ENCODE data around the gene TBCE.

TBCE gene

DNA sequence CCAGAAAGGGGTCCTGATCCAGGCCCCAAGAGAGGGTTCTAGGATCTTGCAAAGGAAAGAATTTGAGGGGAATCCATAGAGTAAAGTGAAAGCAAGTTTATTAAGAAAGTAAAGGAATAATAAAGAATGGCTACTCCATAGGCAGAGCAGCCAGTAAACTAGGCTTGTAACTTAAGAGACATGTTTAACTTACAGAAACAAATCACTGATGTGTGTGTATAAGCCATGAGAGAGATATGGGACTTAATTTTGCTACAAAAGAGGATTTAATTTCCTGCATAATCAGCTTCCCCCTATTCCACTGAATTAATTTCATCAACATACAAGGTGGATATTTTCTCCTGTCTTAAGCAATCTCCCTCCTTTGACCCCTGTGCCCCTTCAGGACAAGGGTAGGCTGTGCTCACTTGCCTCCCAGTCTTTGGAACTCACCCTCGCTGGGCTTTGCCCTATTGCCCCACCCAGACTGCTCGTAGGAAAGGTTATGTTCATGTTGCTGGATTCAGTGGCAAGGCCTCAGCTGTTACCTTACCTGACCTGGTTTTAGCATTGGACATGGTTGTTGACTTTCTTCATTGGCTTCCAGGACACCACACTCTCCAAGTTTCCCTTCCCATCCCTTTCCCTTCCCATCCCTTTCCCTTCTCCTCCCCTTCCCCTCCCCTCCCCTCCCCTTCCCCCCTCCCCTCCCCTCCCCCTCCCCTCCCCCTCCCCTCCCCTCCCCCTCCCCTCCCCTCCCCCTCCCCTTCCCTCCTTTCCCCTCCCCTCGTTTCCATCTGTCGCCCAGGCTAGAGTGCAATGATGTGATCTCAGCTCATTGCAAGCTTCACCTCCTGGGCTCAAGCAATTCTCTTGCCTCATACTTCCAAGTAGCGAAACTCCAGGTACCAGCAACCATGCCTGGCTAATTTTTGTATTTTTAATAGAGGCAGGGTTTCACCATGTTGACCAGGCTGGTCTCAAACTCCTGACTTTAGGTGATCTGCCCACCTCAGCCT lies 44.6 kb downstream of the TBCE start:
- DNase-seq: no peak

DNA sequence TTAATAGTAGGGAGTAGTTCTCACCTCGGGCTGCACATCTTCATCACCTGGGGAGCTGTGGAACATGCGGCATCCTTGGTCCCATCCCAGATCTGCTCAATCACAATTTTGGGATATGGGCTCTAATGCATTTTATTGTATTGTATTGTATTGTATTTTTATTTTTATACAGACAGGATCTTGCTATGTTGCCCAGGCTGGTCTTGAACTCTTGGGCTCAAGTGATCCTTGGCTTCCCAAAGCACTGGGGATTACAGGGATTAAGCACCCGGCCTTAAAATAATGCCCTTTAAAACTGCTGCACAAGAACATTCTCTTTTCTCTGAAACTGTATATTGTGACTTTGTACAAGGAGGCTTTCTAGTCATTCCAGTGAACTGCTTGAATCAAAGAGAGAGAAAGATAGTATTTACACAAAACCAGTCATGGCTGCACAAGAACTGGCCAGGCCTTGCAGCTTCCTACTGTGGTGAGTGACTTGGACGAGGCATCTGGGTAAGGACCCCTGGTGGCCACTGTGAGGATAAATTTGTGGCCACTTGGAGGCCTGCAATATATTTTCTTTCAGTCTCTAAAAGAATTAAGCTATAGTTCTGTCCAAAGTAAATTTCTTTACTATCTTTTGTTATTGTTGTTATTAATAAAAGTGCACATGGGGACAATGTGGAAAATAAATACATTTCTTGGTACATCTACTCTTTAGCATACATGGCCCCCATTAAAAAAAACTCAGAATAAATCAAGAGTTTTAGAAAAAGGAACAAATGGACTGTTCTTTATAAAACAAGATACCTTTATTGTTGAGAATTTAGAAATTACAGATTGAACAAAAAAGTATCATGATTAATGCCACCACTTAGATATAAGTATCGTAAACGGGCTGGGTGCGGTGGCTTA lies 48.0 kb downstream of the TBCE start:
- peak; percentile 53 to 58 for DNase-seq

DNA sequence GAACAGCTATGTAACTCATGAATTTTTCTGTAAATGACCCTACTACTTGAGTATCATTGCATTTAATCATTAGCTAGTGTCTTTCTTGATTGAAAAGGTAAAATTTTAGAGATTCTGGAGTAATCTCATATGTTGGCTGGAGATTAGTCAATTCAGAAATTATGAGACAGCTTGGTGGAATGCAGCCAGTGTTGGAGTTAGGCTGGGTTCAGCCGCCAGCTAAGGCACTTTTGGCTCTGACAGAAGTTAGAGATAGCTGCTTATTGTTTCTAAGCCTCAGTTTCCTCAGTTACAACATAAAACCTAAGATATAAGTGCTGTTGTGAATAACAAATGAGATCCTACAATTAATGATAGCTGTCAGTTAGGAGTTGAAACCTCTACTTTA lies 49.4 kb downstream of the TBCE start:
- no peak for DNase-seq

DNA sequence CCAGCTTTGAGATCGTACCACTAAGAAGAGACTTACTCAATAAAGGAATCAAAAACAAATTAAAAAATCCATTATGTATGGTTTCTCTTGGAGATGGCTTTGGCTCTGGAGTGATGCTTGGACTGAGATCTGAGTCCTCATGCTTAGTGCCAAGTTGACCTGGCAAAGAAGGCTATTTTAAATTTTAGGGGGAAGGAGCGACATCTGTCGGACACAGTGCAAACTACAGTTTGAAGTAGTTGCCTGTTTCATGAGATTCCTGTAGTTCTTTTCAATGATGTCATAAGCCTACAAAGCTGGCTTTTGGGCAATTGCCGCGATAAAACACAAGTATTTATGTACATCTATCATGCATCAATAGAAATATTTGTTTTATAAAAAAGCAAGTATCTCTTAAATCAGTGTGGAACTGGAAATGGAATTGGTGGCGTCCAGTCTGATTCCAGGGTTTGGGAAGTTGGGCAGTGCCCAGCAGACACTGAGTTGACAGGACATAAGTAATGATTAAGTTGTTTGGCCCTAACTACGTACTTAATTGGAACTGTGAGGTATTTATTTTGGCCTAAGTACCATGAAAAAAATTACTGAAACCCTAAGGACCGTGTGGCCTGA lies 50.0 kb downstream of the TBCE start:
- peak; percentile 44 to 72 for DNase-seq

DNA sequence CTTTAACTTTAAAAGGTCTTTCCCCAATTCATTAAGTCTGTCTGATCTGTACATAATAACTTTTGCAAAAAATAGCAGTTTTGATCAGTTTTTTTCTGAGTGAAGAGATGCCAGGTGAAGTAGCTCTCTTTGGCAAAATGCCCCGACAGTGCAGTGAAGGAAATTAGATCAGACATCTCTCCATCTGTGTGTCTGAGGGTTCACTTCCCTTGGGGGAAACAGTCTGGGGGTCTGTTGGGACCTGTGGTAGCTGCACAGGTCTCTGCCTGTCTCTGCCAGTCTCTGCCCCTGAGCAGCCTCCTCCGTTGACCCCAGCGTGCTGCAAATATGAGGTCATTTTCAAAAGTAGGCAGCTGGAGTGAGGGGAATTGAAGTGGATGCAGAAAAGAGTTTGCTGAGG lies 54.5 kb downstream of the TBCE start:
- no peak for DNase-seq

DNA sequence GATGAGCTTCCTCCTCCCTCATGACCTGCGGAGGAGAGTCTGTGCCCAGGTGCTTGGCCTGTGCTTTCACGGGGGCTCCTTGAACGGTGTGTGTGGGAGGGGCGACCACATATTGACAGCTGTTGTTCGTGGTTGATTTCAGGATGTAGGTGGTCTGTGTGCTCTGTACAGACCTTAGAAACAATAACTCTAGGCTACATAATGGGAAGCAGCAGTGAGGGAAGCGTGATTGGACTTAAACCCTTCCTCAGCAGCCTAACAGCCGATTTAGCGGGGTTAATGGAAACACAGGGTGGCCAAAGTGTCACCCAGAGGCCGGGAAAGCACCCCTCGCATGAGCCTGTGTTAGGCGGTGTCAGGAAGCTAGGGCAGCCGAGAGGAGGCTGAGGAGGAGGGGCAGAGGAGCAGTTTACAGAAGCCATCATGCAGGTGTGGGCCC lies 56.0 kb downstream of the TBCE start:
- DNase-seq: peak in 1 of 2 donors; percentile 9

DNA sequence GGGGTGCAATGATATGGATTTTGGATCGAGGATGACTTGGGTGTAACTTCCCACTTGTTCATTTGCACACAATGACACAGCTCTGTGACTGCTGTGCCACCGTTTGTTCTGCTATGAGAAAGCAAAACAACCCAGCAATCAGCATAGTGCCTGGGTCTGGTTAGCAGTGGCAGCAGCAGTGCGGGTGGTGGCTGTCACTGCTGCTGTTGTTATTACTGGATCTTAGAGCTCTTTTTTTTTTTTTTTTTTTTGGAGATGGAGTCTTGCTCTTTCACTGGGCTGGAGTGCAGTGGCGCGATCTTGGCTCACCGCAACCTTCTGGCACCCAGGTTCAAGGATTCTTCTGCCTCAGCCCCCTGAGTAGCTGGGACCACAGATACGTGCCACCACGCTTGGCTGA lies 56.9 kb downstream of the TBCE start:
- DNase-seq: no peak

DNA sequence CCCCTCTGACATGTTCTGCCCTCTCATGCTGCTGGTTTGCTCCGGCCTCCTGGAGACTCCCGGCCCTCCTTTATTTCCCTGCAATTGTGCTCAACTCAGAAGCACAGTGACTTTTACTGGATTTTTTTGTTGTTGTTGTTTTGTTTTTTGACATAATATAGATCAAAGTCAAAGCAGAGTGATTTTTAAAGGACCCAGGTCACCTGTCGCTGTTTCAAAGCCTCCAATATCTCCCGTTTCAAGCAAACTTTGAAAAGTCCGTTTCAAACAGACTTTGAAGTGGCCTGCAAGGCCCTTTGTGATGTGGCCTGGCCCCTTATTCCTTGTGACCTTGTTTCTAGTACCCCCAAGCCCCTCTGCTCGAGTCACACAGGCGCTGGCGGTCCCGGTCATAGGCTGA lies 58.1 kb downstream of the TBCE start:
- DNase-seq: no peak

DNA sequence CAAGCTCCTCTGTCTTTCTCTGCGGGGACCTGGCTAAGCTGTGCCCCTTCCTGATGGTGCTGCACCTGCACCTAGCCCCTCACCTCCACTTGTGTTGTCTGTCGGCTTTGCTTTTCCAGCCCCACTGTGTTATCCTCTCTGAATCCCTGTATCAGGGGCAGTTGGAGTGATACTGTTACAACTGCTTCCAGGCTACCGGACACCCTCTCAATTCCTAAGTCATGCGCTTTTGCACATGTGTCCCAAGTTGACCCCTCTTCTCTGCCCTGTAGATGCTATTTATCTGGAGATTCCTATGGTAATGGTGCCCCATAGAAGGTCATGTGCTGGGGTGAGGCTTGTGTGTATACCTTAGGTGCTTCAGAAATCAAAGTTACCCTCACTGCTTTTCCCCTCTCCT lies 58.9 kb downstream of the TBCE start:
- DNase-seq: no peak

DNA sequence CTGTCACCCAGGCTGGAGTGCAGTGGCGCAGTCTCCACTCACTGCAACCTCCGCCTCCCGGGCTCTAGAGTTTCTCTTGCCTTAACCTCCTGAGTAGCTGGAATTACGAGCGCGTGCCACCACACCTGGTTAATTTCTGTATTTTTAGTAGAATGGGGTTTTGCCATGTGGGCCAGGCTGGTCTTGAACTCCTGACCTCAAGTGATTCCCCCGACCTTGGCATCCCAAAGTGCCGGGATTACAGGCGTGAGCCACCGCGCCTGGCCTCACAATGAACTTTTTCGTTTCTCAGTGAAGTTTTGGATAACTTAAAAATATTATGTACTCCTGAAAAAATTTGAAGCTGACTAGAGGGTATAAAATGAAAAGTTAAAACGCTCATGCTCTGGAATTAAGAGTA lies 59.5 kb downstream of the TBCE start:
- DNase-seq: no peak

DNA sequence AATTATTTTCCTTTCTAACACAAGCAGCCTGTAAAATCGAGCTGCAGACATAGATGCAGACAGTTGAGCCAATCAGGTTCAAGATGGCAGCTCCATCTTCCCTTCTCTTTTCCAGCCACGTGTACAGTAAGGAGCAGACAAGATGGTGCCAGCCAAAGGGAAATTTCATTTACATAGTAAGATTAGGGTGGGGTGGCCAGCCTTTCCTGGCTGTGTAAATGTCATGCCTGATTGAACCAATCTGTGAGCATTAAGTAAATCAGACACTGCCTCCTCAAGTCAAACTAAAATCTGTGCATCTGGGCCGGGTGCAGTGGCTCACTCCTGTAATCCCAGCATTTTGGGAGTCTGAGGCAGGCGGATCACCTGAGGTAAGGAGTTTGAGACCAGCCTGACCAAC lies 60.2 kb downstream of the TBCE start:
- DNase-seq: no peak

DNA sequence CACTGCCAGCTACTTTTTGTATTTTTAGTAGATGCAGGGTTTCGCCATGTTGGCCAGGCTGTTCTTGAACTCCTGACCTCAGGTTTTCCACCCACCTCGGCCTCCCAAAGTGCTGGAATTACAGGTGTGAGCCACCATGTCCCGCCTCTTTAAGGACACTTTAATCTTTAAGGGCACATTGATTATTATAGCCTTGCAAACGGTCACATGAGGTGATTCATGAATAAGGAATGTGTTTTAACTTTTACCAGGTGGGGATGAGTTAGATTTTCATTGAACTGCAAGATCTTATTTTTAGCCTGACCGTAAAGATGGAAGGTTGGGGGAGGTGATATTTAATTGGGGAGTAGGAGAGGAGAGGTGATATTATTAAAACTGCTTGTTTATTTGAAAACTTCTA lies 61.9 kb downstream of the TBCE start:
- DNase-seq: no peak

DNA sequence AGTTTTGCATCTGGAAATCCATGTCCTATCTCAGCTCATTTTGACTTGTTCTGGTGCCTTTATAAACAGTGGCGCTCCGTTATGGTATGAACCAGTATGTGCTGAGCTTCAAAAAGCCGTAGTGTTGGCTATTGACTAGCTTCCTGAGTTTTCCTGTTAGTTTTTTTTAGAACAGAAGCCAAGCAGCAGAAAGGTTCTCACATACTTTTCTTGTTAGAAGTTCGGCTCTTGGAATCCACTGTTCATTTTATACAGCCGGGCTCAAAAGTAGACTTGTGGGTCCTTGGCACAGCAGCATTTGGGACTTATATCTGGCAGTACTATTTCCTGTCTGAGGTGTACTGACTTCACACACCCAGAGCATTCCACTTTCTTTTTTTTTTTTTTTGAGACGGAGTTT lies 63.8 kb downstream of the TBCE start:
- no peak for DNase-seq

DNA sequence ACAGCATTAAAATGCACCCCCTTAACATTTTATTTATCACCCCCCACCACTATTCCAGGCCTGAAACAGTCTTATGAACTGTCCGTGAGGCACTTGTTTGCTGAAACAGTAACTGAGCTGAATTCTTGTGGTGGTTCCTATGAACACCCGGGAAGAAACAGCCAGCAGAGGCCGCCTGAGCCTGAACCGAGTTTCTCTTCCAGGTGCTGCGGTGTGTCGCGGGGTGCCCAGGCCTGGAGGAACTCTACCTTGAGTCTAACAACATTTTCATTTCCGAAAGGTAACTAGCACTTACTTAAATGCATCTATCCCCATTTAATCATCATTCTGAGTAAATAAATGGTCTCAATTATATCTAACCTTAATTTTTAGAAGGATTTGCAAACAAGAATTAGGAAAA lies 66.8 kb downstream of the TBCE start:
- no peak for DNase-seq

DNA sequence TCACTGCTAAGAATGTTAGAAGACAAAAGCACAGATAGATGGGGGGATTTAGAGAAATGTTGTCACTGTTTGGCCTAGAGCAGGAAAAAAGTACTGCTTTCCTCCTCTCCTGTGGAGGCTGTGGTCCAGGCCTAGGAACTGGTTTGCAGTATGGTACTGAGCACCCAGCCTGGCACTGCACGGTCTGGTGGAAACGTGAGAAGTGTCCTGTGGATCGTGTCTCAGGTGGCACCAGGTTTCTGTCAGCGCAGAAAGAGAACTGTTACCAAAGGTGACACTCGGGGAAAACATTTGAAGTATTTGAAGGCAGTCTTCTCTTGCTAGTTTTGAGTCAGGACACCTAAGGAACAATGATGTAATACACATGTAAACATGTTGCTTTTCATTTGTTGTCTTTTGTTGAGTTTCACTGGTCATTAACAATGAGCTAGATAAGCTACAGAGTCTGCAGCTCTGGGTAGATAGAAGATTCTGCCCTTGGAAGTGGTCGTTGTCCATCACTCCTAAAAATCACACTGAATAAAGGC lies 74.0 kb downstream of the TBCE start:
- no peak for DNase-seq

DNA sequence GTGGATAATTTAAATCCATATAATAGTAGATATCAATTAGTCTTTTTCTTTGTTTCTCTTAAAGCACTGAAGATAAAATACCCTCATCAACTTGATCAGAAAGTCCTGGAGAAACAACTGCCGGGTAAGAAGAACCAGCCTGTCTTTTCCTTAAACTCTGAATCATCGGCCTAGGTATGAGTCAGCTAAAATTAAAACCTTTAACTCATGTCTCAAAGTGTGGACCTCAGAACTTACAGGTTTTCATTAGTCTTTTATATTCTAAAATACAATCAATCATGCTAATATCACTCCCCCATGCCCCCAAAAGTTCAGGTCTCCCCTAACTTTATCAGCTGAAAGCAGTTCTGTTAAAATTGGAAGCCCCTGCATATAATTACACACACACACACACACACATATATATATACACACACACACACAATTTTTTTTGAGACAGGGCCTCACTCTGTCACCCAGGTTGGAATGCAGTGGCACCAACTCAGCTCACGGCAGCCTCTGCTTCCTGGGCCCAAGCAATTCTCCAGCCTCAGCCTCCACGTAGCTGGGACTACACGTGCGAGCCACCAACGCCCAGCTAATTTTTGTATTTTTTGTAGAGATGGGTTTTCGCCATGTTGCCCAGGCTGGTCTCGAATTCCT lies 75.7 kb downstream of the TBCE start:
- no peak for DNase-seq

DNA sequence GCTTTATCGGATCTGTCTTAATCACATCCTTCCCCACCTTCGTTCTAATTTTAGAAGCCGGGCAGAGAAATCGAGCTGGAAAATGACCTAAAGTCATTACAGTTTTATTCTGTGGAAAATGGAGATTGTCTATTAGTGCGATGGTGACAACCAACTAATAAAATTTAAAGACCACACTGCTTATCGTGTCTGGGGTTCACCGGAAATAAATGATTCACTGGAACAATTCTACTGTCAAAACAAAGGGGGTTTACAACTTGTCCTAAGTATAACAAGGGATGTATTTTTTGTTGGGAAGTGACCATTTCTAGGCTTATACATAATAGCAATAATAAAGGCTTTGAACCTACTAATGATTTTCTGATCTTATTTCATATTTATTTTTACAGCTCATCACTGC lies 81.4 kb downstream of the TBCE start:
- DNase-seq: no peak

DNA sequence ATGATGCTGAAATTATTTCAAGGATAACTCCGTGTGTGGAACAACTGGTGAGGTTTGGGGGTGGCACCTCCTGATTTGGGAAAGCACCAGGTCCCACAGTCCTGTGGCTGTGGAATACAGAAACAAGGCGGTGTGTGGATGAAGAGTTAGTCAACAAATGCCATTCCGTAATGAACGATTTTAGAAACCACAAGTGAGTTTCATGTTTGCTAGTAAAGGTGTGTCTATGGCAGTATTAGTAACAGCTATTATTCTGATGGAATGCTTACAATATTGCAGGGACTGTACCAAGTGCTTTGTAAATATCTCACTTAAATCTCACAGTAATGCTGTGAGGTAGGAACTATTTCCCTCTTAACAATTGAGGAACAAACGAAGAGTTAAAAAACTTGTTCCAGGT lies 83.2 kb downstream of the TBCE start:
- no peak for DNase-seq

DNA sequence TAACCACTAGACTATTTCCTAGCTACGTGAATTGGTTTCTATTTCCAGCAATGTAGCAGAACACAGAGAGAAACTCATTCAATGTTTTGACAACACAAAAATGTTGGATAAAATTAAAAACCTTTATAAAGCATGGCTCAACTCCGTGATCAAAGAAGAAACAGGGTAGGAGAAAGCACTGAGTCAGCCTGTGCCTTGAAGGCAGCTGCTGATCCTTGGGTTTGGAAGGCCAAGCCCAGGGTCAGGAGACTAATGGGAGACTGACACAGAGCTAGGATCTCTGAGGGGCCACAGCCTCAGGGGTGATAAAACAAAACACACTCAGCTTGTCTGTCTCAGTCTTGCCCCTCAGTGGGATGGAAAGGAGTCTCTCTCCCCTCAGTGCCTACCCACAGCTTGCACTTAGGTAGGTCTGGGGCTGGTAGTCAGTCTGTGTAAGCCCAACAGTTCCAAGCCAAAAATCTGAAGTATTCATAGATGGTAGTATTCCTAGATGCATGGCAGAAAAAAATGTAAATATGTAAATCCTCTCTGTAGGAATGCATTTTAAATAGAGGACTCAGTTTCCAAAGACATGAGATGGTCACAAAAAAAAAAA lies 83.8 kb downstream of the TBCE start:
- DNase-seq: no peak

DNA sequence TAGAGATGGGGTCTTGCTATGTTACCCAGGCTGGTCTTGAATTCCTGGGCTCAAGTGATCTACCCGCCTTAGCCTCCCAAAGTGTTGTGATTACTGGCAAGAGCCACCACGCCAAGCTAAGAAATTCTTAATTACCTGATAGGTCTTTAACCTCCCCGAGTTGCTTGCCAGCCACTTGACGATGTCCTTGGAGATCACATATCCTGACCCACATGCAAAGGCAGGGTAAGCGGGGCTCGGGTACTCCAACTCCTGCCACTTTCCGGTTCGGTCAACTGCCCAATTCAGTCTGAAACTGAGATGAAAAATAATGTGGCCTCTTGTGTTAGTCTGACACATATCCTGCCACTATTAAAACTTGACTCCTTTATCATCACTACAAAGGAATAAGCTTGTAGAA lies 86.8 kb downstream of the TBCE start:
- DNase-seq: no peak

DNA sequence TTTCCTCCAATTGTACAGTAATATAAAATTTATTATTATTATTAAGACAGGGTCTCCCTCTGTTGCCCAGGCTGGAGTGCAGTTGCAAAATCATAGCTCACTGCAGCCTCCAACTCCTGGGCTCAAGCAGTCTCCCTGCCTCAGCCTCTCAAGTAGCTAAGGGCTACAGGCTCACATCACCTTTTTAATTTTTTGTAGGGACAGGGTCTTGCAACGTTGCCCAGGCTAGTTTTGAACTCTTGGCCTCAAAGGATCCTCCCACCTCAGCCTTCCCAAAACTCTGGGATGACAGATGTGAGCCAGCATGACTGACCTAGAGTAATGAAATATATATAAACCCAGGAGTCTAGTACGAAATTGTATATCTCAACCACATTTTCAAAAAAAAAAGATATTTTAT lies 87.9 kb downstream of the TBCE start:
- no peak for DNase-seq

DNA sequence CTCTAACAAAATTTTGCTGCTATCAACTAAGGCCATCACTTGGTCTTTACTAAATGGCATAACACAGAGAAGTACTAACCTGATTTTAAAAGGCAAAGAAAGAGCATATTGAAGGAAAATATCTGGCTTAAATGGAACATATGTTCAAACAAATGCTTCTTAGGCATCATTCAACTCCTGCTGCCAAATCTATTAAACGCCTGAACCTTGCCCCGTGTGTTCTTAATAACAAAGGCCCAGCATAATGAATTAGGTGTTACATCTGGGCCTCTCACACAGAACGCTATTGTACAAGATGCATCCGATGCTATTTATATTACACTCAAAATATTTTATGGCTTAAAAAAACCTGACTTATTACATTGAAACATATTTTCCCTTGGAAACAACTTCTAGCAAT lies 88.6 kb downstream of the TBCE start:
- DNase-seq: no peak
